Measurements from ENCODE around the gene ASCC3.

DNA sequence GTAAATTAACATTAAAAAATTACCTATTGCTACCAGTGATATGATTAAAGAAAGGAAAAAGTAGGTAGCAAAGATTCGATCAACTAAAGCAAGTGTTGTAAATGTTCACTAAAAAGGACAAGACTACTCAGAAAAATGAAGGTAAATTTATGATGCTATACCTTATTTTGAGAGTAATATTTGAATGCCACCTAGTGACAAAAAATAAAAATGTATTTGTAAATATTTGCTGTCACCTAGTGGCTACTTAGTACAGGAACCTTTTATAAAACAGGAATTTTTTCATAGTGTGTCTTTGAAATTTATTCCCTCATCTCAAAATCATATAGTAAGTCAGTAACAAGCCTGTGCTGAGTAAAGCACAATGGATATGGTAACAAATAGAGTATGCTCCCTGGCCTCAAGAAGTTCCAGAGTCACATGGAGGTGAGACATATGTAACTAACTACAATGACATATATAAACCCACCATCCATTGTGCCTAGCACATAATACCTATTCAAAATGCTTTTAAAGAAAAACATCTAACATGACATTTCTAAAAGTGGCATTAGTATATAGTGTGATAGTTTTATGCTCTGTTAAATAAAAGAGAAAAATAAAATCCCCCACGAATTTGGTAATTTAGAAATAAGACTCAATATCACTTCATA is 223.3 kb downstream of the ASCC3 start:
- TF ChIP-seq POLR2A (IDR thresholded peaks at IDR 0.05): no peak
- no peak for TF ChIP-seq POLR2AphosphoS5 (IDR thresholded peaks at IDR 0.05)
